GM10266 (cell line): ENCODE measurements around the gene PHOX2A.
"Not testable (repeated sequence)": the region's sequence is repeated elsewhere in the genome, so short reads cannot be mapped to it uniquely, and the experiment has no call there.

Experiments
- DNase-seq: peaks from one replicate; pipeline ENCODE4 v3.0.0; 2012; ENCODE audit errors: extremely low spot score
- TF ChIP-seq, protein P1 (sequence below): IDR thresholded peaks from 2 replicates; pipeline ENCODE4 v1.5.1; 2012; ENCODE audit warnings: mild to moderate bottlenecking, low read depth; ENCODE audit not compliant: control insufficient read depth, insufficient read depth; ENCODE audit errors: missing control alignments

The PHOX2A gene

GRCh38 chr11:72220696-72221363 is 23.1 kb downstream of the PHOX2A start:
- TF ChIP-seq, protein P1, sequence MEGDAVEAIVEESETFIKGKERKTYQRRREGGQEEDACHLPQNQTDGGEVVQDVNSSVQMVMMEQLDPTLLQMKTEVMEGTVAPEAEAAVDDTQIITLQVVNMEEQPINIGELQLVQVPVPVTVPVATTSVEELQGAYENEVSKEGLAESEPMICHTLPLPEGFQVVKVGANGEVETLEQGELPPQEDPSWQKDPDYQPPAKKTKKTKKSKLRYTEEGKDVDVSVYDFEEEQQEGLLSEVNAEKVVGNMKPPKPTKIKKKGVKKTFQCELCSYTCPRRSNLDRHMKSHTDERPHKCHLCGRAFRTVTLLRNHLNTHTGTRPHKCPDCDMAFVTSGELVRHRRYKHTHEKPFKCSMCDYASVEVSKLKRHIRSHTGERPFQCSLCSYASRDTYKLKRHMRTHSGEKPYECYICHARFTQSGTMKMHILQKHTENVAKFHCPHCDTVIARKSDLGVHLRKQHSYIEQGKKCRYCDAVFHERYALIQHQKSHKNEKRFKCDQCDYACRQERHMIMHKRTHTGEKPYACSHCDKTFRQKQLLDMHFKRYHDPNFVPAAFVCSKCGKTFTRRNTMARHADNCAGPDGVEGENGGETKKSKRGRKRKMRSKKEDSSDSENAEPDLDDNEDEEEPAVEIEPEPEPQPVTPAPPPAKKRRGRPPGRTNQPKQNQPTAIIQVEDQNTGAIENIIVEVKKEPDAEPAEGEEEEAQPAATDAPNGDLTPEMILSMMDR: no peak
- DNase-seq: no peak

- DNase-seq: no peak
- TF ChIP-seq, protein P1: no peak
These were observed 25.7 kb downstream of the PHOX2A start for GRCh38 chr11:72218251-72218745.

DNA sequence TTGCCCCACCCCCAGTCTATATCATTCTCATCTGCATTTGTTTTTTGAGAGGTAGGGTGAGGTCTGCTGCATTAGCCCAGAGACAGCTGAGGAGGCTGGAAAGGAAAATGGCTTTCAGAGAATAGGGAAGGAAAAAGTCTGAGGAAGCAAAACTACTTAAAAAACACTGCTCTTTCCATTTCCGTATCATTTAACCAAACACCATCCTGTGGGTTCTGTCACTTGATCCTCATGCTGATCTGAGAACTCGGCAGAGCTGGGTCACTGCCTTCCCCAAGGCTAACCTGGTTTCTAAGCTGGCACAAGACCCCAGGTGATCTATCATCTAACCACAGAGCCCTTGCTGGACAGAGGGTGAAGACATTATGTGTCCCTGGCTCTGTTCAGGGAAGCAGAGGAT is 26.1 kb downstream of the PHOX2A start:
- TF ChIP-seq, protein P1: no peak
- no peak for DNase-seq

DNA sequence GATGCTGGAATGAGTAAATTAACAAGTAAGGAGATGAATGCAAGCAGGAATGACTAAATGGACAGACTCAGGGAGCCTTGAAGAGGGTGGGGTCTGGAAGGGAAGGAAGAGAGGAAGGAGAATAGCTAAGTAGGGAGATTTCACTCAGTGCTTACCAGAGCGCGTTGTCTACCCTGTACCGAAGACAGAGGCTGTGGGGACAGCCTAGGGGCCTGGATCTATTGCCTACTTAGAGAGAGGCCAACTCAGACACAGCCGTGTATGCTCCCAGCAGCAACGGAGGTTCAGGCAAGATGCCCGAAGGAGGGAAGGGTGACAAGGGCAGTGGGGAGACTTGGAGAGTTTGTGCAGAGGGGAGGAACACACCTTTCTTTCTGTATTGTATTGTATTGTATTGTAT is 27.3 kb downstream of the PHOX2A start, which contains the start of gene FOLR2:
FOLR2 (plus strand) TSS at position 157 of the 400 bp plus-strand sequence. CDS start 1,791 bp downstream, outside the sequence.
- DNase-seq: no peak

GRCh38 chr11:72209101-72209500 is 34.9 kb downstream of the PHOX2A start:
- no peak for DNase-seq
- TF ChIP-seq, protein P1: no peak

More for the DNA sequence above, 27.3 kb downstream of the PHOX2A start, which contains the start of gene FOLR2:
- TF ChIP-seq, protein P1: no peak

DNA sequence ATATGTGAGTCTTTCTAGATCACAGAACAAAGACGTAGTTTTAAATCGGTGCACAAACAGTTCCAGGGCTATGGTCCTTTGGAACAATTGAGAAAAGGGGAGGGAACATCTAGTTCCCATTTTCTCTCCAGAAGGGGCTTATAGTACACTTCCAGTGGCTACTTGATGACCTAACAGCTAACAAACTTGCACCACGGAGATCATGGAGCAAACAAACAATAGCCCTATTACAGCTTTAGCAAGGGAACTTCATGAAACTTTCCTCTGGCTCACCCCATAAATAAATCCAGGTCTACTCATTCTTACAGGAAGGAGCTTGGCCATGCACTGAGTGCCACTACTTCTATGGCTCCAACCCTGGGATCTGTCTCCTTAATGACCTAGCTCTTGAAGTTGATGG is 35.7 kb downstream of the PHOX2A start:
- DNase-seq: no peak
- TF ChIP-seq, protein P1: no peak

GRCh38 chr11:72206794-72207193 is 37.2 kb downstream of the PHOX2A start:
- DNase-seq: not testable (repeated sequence)
